Neural cell (in vitro differentiated cells): ENCODE measurements around the gene HPRT1. TPM values are rescaled to one million over a fixed set of nuclear protein-coding genes. Genes with fewer than 3 reads are reported as not detected.

Experiments
- H2AFZ ChIP-seq: fragments of 200-600, 300-800 bp; sonication (generic), shearing (Covaris generic); 2 replicates; pipeline ENCODE4 v1.6.0; 2014; ENCODE audit warnings: low read depth, mild to moderate bottlenecking, antibody characterized with exemption, low read length, moderate library complexity
- H3F3A ChIP-seq: fragments of 200-600 bp; shearing (Covaris generic); 2 replicates; pipeline ENCODE4 v1.6.1; 2016; ENCODE audit warnings: mild to moderate bottlenecking, moderate library complexity, mixed read lengths, antibody characterized with exemption, low read length; ENCODE audit not compliant: insufficient read depth, poor library complexity, severe bottlenecking
- H3K27ac ChIP-seq: fragments of 200-600, 300-800 bp; sonication (generic), shearing (Covaris generic); 2 replicates; pipeline ENCODE4 v1.5.1; 2014; ENCODE audit warnings: mild to moderate bottlenecking, low read length, moderate library complexity
- H3K27me3 ChIP-seq: fragments of 300-800, 200-600 bp; sonication (generic), shearing (Covaris generic); 2 replicates; pipeline ENCODE4 v1.6.0; 2014; ENCODE audit warnings: mild to moderate bottlenecking, low read depth, low read length, moderate library complexity; ENCODE audit not compliant: insufficient read depth
- H3K36me3 ChIP-seq: fragments of 300-800, 200-600 bp; sonication (generic), shearing (Covaris generic); 2 replicates; pipeline ENCODE4 v1.5.1; 2014; ENCODE audit warnings: mild to moderate bottlenecking, antibody characterized with exemption, low read length, moderate library complexity; ENCODE audit not compliant: insufficient read depth
- H3K4me2 ChIP-seq: fragments of 300-800, 200-600 bp; sonication (generic), shearing (Covaris generic); 2 replicates; pipeline ENCODE4 v1.6.0; 2014; ENCODE audit warnings: mild to moderate bottlenecking, low read length
- H3K4me3 ChIP-seq: fragments of 300-800, 200-600 bp; sonication (generic), shearing (Covaris generic); 2 replicates; pipeline ENCODE4 v1.5.1; 2014; ENCODE audit warnings: mild to moderate bottlenecking, low read length, moderate library complexity
- H3K79me2 ChIP-seq: fragments of 200-600 bp; shearing (Covaris generic); replicated peaks from 2 replicates; pipeline ENCODE4 v1.6.0; 2014; ENCODE audit warnings: mild to moderate bottlenecking, low read length, moderate library complexity; ENCODE audit not compliant: insufficient read depth
- H3K9ac ChIP-seq: fragments of 300-800, 200-600 bp; sonication (generic), shearing (Covaris generic); 2 replicates; pipeline ENCODE4 v1.6.1; 2016; ENCODE audit warnings: mild to moderate bottlenecking, low read length, mixed read lengths
- H3K9me2 ChIP-seq: fragments of 200-600 bp; shearing (Covaris generic); 2 replicates; pipeline ENCODE4 v1.6.1; 2016; ENCODE audit warnings: mild to moderate bottlenecking, low read length, mixed read lengths; ENCODE audit not compliant: insufficient read depth
- H3K9me3 ChIP-seq: fragments of 200-600, 300-800 bp; sonication (generic), shearing (Covaris generic); 2 replicates; pipeline ENCODE4 v1.6.1; 2016; ENCODE audit warnings: mild to moderate bottlenecking, mixed run types, low read length, moderate library complexity, mixed read lengths
- H4K20me1 ChIP-seq: fragments of 200-600 bp; shearing (Covaris generic); 2 replicates; pipeline ENCODE4 v1.6.1; 2016; ENCODE audit warnings: mild to moderate bottlenecking, mixed run types; ENCODE audit not compliant: insufficient read depth
- EP300 ChIP-seq: fragments of 450-650 bp; conservative IDR thresholded peaks from 2 replicates; pipeline ENCODE4 v1.6.1; 2014; ENCODE audit warnings: antibody characterized with exemption, mild to moderate bottlenecking, moderate library complexity; ENCODE audit not compliant: poor library complexity, severe bottlenecking
- EZH2 ChIP-seq: fragments of 200-600, 300-800 bp; shearing (Covaris generic), sonication (generic); IDR thresholded peaks from 2 replicates; pipeline ENCODE4 v1.6.1; 2014; ENCODE audit warnings: antibody characterized with exemption, low read length, borderline replicate concordance, mild to moderate bottlenecking; ENCODE audit not compliant: insufficient read depth, poor library complexity, severe bottlenecking
- MXI1 ChIP-seq: fragments of 450-650 bp; conservative IDR thresholded peaks from 2 replicates; pipeline ENCODE4 v1.6.1; 2014; ENCODE audit warnings: antibody characterized with exemption, mild to moderate bottlenecking; ENCODE audit not compliant: poor library complexity, severe bottlenecking
- POLR2AphosphoS5 ChIP-seq: IDR thresholded peaks from 2 replicates; pipeline ENCODE4 v1.6.1; 2012
- RAD21 ChIP-seq: fragments of 450-650 bp; conservative IDR thresholded peaks from 2 replicates; pipeline ENCODE4 v1.6.1; 2014; ENCODE audit warnings: antibody characterized with exemption, mild to moderate bottlenecking, moderate library complexity
- SMC3 ChIP-seq: fragments of 450-650 bp; conservative IDR thresholded peaks from 2 replicates; pipeline ENCODE4 v1.6.1; 2014; ENCODE audit warnings: antibody characterized with exemption, mild to moderate bottlenecking, moderate library complexity; ENCODE audit not compliant: poor library complexity
- TAF1 ChIP-seq: IDR thresholded peaks from 2 replicates; pipeline ENCODE4 v1.6.1; 2012; ENCODE audit warnings: low read depth
- polyA plus RNA-seq: library from polyadenylated mRNA; depleted of rRNA; stranded (reverse); fragments of >200 nt; gene quantifications from 2 replicates; pipeline ENCODE4 v1.2.3, GENCODE V29; 2014
- TF ChIP-seq, protein P1 (sequence below): fragments of 450-650 bp; IDR thresholded peaks from 2 replicates; pipeline ENCODE4 v1.5.1; 2014; ENCODE audit warnings: antibody characterized with exemption, mild to moderate bottlenecking, moderate library complexity; ENCODE audit not compliant: poor library complexity, severe bottlenecking
- TF ChIP-seq, protein P2 (sequence below): IDR thresholded peaks from 2 replicates; pipeline ENCODE4 v1.6.1; 2012; ENCODE audit warnings: borderline replicate concordance

Gene HPRT1
- polyA plus RNA-seq, 1 donor from 2014 or later = 10.1 TPM

DNA sequence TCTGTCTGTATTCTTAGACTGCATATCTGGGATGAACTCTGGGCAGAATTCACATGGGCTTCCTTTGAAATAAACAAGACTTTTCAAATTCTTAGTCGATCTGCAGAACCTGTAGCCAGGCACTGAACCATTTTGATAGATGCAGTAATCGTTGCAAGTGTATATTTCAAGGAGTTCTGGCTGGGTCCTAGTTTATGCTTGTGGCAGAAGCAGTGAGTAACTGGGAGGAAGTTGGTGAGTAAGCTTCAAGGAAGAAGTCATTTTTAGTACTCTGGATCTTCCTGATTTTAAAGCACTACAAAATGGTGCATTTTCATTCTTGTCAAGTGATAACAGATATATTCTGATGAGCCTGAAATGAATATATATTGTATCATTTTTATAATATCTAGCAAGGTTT is 9.5 kb downstream of the HPRT1 start:
- Histone ChIP-seq H3K9me3 (no peaks in the 10 kb centered on the region), H4K20me1 (no peaks in the 10 kb centered on the region), H3K27me3 (no peaks in the 10 kb centered on the region), H3F3A (no peaks in the 10 kb centered on the region), H3K9me2 (no peaks in the 10 kb centered on the region), H3K4me2 (no peak overlapping the region), H3K4me3 (no peak overlapping the region), H2AFZ (no peak overlapping the region), H3K36me3 (no peaks in the 10 kb centered on the region), H3K9ac (no peak overlapping the region), H3K27ac (no peak overlapping the region), H3K79me2 (no peaks in the 10 kb centered on the region)
- no peak for TF ChIP-seq MXI1
- TF ChIP-seq, protein P1, sequence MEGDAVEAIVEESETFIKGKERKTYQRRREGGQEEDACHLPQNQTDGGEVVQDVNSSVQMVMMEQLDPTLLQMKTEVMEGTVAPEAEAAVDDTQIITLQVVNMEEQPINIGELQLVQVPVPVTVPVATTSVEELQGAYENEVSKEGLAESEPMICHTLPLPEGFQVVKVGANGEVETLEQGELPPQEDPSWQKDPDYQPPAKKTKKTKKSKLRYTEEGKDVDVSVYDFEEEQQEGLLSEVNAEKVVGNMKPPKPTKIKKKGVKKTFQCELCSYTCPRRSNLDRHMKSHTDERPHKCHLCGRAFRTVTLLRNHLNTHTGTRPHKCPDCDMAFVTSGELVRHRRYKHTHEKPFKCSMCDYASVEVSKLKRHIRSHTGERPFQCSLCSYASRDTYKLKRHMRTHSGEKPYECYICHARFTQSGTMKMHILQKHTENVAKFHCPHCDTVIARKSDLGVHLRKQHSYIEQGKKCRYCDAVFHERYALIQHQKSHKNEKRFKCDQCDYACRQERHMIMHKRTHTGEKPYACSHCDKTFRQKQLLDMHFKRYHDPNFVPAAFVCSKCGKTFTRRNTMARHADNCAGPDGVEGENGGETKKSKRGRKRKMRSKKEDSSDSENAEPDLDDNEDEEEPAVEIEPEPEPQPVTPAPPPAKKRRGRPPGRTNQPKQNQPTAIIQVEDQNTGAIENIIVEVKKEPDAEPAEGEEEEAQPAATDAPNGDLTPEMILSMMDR = no peak
- no peak for TF ChIP-seq RAD21
- no peak for TF ChIP-seq EZH2
- no peak for TF ChIP-seq EP300
- TF ChIP-seq, protein P2, sequence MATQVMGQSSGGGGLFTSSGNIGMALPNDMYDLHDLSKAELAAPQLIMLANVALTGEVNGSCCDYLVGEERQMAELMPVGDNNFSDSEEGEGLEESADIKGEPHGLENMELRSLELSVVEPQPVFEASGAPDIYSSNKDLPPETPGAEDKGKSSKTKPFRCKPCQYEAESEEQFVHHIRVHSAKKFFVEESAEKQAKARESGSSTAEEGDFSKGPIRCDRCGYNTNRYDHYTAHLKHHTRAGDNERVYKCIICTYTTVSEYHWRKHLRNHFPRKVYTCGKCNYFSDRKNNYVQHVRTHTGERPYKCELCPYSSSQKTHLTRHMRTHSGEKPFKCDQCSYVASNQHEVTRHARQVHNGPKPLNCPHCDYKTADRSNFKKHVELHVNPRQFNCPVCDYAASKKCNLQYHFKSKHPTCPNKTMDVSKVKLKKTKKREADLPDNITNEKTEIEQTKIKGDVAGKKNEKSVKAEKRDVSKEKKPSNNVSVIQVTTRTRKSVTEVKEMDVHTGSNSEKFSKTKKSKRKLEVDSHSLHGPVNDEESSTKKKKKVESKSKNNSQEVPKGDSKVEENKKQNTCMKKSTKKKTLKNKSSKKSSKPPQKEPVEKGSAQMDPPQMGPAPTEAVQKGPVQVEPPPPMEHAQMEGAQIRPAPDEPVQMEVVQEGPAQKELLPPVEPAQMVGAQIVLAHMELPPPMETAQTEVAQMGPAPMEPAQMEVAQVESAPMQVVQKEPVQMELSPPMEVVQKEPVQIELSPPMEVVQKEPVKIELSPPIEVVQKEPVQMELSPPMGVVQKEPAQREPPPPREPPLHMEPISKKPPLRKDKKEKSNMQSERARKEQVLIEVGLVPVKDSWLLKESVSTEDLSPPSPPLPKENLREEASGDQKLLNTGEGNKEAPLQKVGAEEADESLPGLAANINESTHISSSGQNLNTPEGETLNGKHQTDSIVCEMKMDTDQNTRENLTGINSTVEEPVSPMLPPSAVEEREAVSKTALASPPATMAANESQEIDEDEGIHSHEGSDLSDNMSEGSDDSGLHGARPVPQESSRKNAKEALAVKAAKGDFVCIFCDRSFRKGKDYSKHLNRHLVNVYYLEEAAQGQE = no peak
- TF ChIP-seq SMC3 = no peak
- TF ChIP-seq POLR2AphosphoS5 = no peak
- no peak for TF ChIP-seq TAF1

DNA sequence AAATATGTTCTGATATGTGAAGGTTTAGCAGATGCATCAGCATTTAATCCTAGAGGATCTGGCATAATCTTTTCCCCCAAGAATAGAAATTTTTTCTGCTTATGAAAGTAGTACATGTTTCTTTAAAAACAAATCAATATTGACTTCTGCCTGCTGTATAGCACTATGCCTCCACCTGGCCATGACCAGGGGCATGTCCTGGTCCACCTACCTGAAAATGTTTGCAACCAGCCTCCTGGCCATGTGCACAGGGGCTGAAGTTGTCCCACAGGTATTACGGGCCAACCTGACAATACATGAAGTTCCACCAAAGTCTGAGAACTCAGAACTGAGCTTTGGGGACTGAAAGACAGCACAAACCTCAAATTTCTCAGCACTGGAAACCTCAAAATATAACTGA is 10.0 kb downstream of the HPRT1 start:
- H3K9me3 ChIP-seq = no peaks in the 10 kb centered on the region
- no peaks in the 10 kb centered on the region for H3F3A ChIP-seq
- H3K79me2 ChIP-seq = no peaks in the 10 kb centered on the region
- H3K4me3 ChIP-seq = no peak overlapping the region
- H3K27me3 ChIP-seq = no peaks in the 10 kb centered on the region
- TF ChIP-seq MXI1 = no peak
- TF ChIP-seq EP300 = no peak
- TF ChIP-seq RAD21 = no peak
- TF ChIP-seq, protein P1 = no peak
- TF ChIP-seq POLR2AphosphoS5 = no peak
- H3K9me2 ChIP-seq = no peaks in the 10 kb centered on the region
- no peaks in the 10 kb centered on the region for H4K20me1 ChIP-seq
- H3K4me2 ChIP-seq = no peak overlapping the region
- no peak overlapping the region for H3K27ac ChIP-seq
- no peak overlapping the region for H2AFZ ChIP-seq
- H3K9ac ChIP-seq = no peak overlapping the region
- H3K36me3 ChIP-seq = no peaks in the 10 kb centered on the region
